HepG2 (cell line): Measurements from ENCODE around the gene RUVBL2. TPM values are rescaled to one million over a fixed set of nuclear protein-coding genes. Genes with fewer than 3 reads are reported as not detected.

Source experiments
- FUBP1 ChIP-seq: sonication (generic); formaldehyde crosslinking; IDR thresholded peaks from 2 replicates; pipeline ENCODE4 v1.5.1; 2020; ENCODE audit warnings: missing genetic modification reagents, mild to moderate bottlenecking, borderline replicate concordance
- HES4 ChIP-seq: sonication (generic); formaldehyde crosslinking; IDR thresholded peaks from 2 replicates; pipeline ENCODE4 v1.9.0; 2021; ENCODE audit warnings: mild to moderate bottlenecking, missing genetic modification reagents, borderline replicate concordance
- HNRNPL ChIP-seq: fragments of 200-400 bp; formaldehyde crosslinking; IDR thresholded peaks from 2 replicates; pipeline ENCODE4 v1.6.1; 2017; ENCODE audit warnings: mild to moderate bottlenecking, low read depth, low read length
- JDP2 ChIP-seq: sonication (generic); formaldehyde crosslinking; IDR thresholded peaks from 2 replicates; pipeline ENCODE4 v1.8.1; 2022; ENCODE audit warnings: missing genetic modification reagents, borderline replicate concordance
- KAT2B ChIP-seq: fragments of 150-350 bp; IDR thresholded peaks from 2 replicates; pipeline ENCODE4 v1.6.1; 2014; ENCODE audit warnings: low read depth, low read length, borderline replicate concordance
- SCMH1 ChIP-seq: sonication (generic); formaldehyde crosslinking; IDR thresholded peaks from 2 replicates; pipeline ENCODE4 v1.9.0; 2021; ENCODE audit warnings: missing genetic modification reagents, mild to moderate bottlenecking, borderline replicate concordance
- SSRP1 ChIP-seq: IDR thresholded peaks from 2 replicates; pipeline ENCODE4 v1.6.1; 2016; ENCODE audit warnings: control low read depth
- UBTF ChIP-seq: sonication (generic); formaldehyde crosslinking; IDR thresholded peaks from 2 replicates; pipeline ENCODE4 v1.4.0; 2020; ENCODE audit warnings: mild to moderate bottlenecking, missing genetic modification reagents
- ZKSCAN5 ChIP-seq: sonication (generic); formaldehyde crosslinking; IDR thresholded peaks from 2 replicates; pipeline ENCODE4 v1.5.1; 2020; ENCODE audit warnings: mild to moderate bottlenecking, missing genetic modification reagents
- ZMYM4 ChIP-seq: sonication (generic); formaldehyde crosslinking; IDR thresholded peaks from 2 replicates; pipeline ENCODE4 v1.8.1; 2023; ENCODE audit warnings: mild to moderate bottlenecking, missing genetic modification reagents
- ZNF235 ChIP-seq: sonication (generic); formaldehyde crosslinking; IDR thresholded peaks from 2 replicates; pipeline ENCODE4 v1.8.1; 2023; ENCODE audit warnings: mild to moderate bottlenecking, missing genetic modification reagents, borderline replicate concordance
- ZNF552 ChIP-seq: sonication (generic); formaldehyde crosslinking; IDR thresholded peaks from 2 replicates; pipeline ENCODE4 v1.9.0; 2022; ENCODE audit warnings: missing genetic modification reagents, mild to moderate bottlenecking, borderline replicate concordance
- ZNF709 ChIP-seq: sonication (generic); formaldehyde crosslinking; IDR thresholded peaks from 2 replicates; pipeline ENCODE4 v1.5.0; 2020; ENCODE audit warnings: mild to moderate bottlenecking, missing genetic modification reagents
- ZNF766 ChIP-seq: sonication (generic); formaldehyde crosslinking; IDR thresholded peaks from 2 replicates; pipeline ENCODE4 v1.5.0; 2020; ENCODE audit warnings: missing genetic modification reagents, borderline replicate concordance
- ZSCAN25 ChIP-seq: sonication (generic); formaldehyde crosslinking; IDR thresholded peaks from 2 replicates; pipeline ENCODE4 v1.8.0; 2022; ENCODE audit warnings: mild to moderate bottlenecking, missing genetic modification reagents
- polyA plus RNA-seq, 8 experiments: library from polyadenylated mRNA; depleted of rRNA in 3 of 8; stranded (reverse) in 7 of 8; unstranded in 1 of 8; fragments of >200 nt; fragmentation: Illumina TruSeq in 4 of 8; extraction: Trizol in 4 of 8; gene quantifications; 2 replicates each; pipeline versions ENCODE4 v1.2.1 to v1.2.3, GENCODE V29; 2011 to 2016; ENCODE audit warnings: low read depth in 4 of 8, missing spikeins in 1 of 8, mixed read lengths in 1 of 8; ENCODE audit not compliant: insufficient read depth in 1 of 8
- total RNA-seq, 5 experiments: library from RNA; depleted of rRNA; stranded (reverse); fragments of >200 nt; fragmentation: Illumina TruSeq; extraction: Trizol; gene quantifications; 2 replicates each; pipeline ENCODE4 v1.2.3, GENCODE V29; 2016; ENCODE audit warnings: low read depth in 1 of 5
- TF ChIP-seq, protein P1 (sequence below): sonication (generic); formaldehyde crosslinking; IDR thresholded peaks from 2 replicates; pipeline ENCODE4 v1.5.1; 2020; ENCODE audit warnings: mild to moderate bottlenecking, missing genetic modification reagents, borderline replicate concordance
- TF ChIP-seq, protein P2 (sequence below): sonication (generic); formaldehyde crosslinking; IDR thresholded peaks from 2 replicates; pipeline ENCODE4 v1.5.0; 2020; ENCODE audit warnings: mild to moderate bottlenecking, missing genetic modification reagents

RUVBL2 gene
- total and polyA plus RNA-seq, 2 of the 13 experiments (the other 11 are each of a cell fraction or from before 2014, with no cell fraction given), result 120 to 122 TPM

DNA sequence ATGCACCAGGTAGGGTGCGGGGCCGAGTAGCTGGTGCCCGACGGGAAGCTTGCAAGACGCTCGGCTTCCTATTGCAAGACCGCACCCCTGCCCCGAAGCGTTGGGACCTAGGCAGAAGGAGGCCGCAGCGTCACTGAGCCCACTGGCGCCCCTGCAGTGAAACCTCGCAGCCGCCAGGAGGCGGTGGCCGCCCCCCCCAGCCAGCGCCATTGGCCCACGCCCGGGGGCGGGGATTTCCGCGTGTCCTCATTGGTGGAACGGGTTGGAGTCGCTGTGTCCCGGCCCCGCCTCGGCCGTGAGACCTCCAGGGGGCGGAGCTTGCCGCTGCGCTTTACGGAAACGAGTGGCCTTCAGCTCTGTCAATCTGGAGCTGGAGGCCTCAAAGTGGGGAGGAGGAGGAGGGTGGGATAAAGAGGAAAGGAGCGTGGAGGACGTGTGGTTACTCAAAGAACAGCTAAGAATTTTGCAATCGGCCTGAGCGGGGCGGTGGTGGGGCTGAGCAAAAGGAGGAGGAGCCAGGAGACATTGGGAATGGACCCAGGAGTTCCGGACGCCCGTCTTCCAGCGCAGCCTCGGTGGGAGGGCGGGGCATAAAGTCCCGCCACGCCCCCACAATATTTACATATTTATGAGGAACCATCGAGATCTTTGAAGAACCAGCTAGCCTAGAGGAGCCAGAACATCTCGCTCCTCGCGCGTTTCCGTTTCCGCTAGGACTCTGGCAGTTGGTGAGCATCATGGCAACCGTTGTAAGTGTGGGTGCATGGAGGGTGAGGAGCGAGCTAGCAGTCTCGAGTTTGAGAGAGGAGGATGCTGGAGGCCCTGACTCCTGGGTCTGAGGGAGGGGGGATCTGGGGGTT lies at the start of gene RUVBL2, which contains the start of gene GYS1 (continued):
- TF ChIP-seq, protein P1, sequence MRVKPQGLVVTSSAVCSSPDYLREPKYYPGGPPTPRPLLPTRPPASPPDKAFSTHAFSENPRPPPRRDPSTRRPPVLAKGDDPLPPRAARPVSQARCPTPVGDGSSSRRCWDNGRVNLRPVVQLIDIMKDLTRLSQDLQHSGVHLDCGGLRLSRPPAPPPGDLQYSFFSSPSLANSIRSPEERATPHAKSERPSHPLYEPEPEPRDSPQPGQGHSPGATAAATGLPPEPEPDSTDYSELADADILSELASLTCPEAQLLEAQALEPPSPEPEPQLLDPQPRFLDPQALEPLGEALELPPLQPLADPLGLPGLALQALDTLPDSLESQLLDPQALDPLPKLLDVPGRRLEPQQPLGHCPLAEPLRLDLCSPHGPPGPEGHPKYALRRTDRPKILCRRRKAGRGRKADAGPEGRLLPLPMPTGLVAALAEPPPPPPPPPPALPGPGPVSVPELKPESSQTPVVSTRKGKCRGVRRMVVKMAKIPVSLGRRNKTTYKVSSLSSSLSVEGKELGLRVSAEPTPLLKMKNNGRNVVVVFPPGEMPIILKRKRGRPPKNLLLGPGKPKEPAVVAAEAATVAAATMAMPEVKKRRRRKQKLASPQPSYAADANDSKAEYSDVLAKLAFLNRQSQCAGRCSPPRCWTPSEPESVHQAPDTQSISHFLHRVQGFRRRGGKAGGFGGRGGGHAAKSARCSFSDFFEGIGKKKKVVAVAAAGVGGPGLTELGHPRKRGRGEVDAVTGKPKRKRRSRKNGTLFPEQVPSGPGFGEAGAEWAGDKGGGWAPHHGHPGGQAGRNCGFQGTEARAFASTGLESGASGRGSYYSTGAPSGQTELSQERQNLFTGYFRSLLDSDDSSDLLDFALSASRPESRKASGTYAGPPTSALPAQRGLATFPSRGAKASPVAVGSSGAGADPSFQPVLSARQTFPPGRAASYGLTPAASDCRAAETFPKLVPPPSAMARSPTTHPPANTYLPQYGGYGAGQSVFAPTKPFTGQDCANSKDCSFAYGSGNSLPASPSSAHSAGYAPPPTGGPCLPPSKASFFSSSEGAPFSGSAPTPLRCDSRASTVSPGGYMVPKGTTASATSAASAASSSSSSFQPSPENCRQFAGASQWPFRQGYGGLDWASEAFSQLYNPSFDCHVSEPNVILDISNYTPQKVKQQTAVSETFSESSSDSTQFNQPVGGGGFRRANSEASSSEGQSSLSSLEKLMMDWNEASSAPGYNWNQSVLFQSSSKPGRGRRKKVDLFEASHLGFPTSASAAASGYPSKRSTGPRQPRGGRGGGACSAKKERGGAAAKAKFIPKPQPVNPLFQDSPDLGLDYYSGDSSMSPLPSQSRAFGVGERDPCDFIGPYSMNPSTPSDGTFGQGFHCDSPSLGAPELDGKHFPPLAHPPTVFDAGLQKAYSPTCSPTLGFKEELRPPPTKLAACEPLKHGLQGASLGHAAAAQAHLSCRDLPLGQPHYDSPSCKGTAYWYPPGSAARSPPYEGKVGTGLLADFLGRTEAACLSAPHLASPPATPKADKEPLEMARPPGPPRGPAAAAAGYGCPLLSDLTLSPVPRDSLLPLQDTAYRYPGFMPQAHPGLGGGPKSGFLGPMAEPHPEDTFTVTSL, result peak; percentile 73; the same call in 1 of the 2 replicates
- TF ChIP-seq ZKSCAN5, result no peak
- TF ChIP-seq, protein P2, sequence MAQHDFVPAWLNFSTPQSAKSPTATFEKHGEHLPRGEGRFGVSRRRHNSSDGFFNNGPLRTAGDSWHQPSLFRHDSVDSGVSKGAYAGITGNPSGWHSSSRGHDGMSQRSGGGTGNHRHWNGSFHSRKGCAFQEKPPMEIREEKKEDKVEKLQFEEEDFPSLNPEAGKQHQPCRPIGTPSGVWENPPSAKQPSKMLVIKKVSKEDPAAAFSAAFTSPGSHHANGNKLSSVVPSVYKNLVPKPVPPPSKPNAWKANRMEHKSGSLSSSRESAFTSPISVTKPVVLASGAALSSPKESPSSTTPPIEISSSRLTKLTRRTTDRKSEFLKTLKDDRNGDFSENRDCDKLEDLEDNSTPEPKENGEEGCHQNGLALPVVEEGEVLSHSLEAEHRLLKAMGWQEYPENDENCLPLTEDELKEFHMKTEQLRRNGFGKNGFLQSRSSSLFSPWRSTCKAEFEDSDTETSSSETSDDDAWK, result no peak
- TF ChIP-seq SCMH1 (CRISPR knock-in tag), result no peak
- TF ChIP-seq ZNF552 (CRISPR knock-in tag), result no peak
- no peak for TF ChIP-seq HNRNPL
- TF ChIP-seq SSRP1 (CRISPR knock-in tag), result no peak
- TF ChIP-seq ZNF235, result no peak; the same call in 1 of the 2 replicates
- peak; percentile 76 for TF ChIP-seq ZMYM4 (CRISPR knock-in tag)
- TF ChIP-seq ZSCAN25, result peak; percentile 54; the same call in 1 of the 2 replicates
- TF ChIP-seq JDP2, result no peak
- TF ChIP-seq KAT2B, result no peak
- TF ChIP-seq UBTF (CRISPR knock-in tag), result peak; percentile 65
- TF ChIP-seq ZNF766 (CRISPR knock-in tag), result no peak
- no peak for TF ChIP-seq FUBP1 (CRISPR knock-in tag)
- TF ChIP-seq HES4, result no peak
- no peak for TF ChIP-seq ZNF709
